ENCODE results near the gene NCKAP5.

NCKAP5 gene

GRCh38 chr2:132773331-132773730, 794.9 kb downstream of the NCKAP5 start:
- DNase-seq, result no peak

DNA sequence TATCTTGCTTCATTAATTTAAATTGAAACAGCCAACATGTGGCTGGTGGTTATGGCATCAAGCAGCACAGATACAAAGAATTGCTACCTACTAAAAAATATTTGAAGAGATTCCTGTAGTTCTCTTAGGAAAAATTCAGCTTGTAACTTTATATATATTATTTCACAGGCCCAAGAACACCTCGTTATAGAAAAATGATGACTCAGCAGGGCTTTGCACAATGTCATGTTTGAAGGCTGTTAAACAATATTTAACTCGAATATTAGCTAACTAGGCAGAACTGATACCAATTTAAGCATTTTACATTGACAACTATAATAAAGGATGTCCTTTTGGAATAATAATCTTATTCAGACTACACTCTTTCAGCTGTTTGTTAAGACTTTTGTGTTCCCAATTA, 795.9 kb downstream of the NCKAP5 start:
- DNase-seq, result no peak

- no peak for DNase-seq
These were observed 801.7 kb downstream of the NCKAP5 start for GRCh38 chr2:132766573-132766972.

GRCh38 chr2:132761437-132761836, 806.8 kb downstream of the NCKAP5 start:
- DNase-seq, result no peak

- no peak for DNase-seq
These were observed 807.3 kb downstream of the NCKAP5 start for GRCh38 chr2:132760971-132761370.

DNA sequence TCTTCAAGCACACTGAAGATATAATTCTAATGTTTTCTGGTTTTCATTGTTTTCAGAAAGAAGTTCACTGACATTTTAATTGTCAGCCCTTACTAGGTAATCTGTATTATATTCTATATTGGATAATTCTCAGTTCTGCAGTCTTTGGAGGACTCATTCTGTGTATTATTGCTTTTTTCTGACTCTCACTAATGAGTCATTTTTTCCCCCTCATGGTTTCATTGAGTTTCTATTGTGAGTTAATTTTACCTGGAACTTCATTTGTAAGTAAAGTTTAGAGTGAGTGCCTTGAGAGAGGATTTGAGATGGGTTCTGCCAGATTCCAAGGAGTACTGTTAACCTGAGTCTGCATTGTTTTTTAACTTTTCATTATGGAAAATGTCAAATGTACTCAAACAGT, 807.9 kb downstream of the NCKAP5 start:
- DNase-seq, result no peak

DNA sequence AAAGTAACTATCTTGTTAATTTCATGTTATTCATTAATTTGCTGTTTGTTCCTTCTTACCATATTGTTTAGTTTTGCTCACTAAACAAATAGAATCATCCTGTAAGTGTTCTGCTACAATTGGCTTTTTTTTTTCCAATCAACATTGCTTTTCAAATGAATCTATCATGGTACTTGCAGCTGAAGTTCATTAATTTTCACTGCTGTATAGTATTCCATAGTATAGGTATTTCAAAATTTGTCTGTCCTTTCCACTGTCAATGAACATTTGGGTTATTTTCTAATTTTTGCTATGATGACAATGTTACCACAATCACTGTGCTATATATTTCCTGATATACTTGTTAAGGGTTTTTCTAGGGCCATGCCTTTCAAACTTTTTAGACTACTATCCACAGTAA, 809.3 kb downstream of the NCKAP5 start:
- no peak for DNase-seq

- no peak for DNase-seq
These were observed 810.6 kb downstream of the NCKAP5 start for GRCh38 chr2:132757676-132758075.

- no peak for DNase-seq
These were observed 811.2 kb downstream of the NCKAP5 start for GRCh38 chr2:132757002-132757589.

- DNase-seq, result no peak
These were observed 813.3 kb downstream of the NCKAP5 start for GRCh38 chr2:132754867-132755472.

GRCh38 chr2:132754392-132754791, 813.9 kb downstream of the NCKAP5 start:
- DNase-seq, result no peak

DNA sequence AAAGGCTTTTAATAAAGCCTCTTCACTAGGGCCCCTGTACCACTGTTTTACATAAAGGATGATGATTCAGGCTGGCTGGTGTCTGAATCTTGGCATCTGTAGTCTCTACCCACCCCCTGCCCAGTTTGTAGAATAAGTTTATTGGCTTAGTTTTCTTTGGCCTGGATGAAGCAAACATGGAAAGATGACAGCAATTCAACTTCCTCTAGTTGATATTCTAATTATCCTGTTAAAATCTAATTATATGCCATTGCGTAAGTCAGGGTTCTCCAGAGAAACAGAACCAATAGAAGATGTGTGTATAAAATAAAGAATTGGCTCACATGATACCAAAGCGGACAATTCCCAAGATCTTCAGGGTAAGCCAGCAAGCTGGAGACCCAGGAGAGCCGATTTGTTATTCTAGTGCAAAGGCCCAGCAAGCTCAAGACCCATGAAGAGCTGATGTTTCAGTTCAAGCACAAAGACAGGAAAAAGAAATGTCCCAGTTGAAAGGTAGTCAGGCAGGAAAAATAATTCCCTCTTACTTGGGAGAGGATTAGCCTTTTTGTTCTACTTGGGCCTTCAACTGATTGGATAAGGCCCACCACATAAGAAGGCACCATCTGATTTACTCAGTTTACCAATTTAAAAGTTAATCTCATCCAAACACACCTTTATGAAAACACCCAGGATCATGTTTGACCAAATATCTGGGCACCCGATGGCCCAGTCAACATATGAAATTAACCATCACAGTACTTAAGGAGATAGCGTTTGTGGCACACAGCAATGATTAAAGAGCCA, 815.6 kb downstream of the NCKAP5 start:
- no peak for DNase-seq

DNA sequence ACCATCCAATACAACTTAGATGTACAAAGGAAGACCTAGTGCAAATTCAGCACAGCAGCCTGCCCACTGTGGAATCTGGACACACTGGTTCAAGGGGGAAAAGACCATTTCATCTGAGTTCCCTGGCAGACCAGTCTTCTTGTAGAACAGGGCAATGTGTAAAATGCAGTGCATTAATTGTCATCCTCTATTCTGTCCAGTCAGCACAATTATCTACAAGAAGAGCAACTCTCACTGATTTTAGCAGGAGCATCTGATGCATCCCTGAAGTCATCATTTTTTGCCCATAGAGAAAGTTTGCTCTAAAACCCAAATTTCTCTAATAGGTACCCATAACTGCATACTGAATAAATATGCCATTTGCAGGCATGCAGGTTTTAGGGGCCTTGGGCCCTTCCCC, 816.4 kb downstream of the NCKAP5 start:
- DNase-seq, result no peak

- no peak for DNase-seq
These were observed 817.7 kb downstream of the NCKAP5 start for GRCh38 chr2:132750606-132751005.

GRCh38 chr2:132747046-132747445, 821.2 kb downstream of the NCKAP5 start:
- DNase-seq, result no peak

- no peak for DNase-seq
These were observed 826.5 kb downstream of the NCKAP5 start for GRCh38 chr2:132741754-132742153.

DNA sequence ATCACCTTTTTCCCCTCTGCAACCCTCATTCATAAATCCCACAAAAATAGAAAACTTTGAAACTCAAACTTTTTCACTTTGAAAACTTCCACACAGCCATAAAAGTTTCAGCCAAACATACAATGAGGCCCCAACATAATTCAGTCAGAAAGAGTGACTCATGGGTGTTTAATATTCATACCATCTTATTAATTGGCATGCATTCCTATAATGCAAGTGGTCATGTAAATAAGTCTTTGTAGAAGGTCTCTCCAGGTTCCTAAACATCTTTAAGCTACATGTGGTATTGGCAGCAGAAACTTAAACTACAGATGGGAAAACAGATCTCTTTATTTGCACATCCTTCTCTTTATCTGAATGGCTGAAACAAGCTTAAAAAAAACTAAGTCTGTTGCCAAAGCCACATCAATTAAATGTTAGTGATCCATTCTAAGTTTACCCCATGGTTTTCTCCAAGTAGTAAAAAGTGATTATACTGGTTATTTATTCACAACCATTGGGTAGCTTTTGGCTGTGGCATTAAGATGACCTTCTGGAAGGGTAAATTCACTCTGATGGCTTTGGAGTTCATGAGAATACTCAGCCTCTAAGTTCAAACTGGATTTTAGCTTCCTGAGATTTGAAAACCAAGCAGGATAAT, 828.1 kb downstream of the NCKAP5 start:
- no peak for DNase-seq

GRCh38 chr2:132738223-132738622, 830.0 kb downstream of the NCKAP5 start:
- no peak for DNase-seq

DNA sequence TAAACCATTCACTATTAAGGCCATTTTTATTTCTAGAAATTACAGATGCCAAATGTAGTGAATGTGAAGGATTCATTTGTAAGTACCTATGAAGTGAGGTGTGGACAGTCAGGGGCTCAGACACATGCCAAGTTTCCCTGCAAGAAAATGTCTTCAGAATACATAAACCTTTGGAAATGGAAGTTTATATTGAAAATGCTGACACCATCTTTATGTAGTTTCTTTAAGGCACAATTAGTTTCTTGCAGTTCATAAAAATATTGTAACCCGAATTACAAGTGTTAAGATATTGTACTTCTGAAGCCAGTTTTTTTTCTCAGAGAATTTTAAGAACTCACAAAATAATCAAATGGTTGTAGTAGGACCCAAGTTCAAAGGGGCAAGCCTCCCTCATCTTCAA, 832.2 kb downstream of the NCKAP5 start:
- DNase-seq, result no peak

GRCh38 chr2:132734961-132735360, 833.3 kb downstream of the NCKAP5 start:
- no peak for DNase-seq

GRCh38 chr2:132733094-132733493, 835.2 kb downstream of the NCKAP5 start:
- no peak for DNase-seq

DNA sequence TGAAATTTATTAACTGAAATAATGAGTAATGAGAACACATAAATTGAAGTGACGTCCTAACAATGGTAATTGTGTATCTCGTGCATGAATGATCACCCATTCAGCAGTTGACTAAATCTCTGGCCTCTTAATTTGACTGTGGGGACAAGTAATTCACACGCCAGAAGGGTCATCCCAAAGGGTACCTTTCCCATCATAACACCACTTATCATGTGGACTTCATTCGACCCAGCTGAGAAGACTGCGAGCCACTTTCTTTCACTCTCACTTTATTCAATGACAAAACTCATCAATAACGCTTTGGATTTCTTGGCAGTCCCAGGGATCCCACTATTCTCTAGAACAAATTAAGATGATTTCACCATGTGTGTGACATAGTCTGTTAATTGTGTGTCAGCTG, 835.6 kb downstream of the NCKAP5 start:
- no peak for DNase-seq

DNA sequence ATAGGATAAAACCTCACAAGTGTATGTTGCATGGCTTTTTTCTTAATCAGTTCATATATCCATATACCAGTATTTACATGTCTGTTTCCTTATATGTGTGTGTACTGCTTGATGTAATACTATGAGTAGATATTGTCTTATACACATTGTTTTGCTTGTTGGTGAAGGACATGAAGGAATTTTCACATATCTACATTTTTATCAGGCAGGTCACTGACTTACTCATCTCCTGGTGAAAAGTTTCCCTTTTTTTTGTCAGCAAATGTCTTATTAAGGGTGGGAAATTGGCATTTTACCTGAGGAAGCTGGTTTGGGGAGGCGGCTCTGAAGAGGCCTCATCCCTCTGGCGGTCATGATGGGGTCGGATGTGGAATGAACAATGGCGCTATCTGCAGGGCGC, 836.8 kb downstream of the NCKAP5 start:
- no peak for DNase-seq

DNA sequence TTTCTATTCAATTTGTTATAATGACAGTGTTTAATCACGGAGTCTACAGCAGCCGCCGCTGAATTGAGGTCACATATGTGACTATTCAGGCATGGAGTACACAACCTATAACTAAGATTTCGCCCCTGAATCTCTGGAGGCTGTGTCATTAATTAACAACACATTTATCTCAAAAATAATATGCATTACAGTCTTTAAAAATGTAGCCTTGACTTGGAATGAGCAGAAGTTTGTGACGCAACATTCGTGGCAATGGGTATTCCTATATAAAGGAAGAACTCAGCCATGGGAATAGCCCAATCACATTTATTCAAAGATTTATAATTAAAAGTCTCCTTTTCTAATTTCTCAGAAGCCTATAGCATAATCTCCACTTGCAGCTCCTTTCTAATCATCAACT, 837.7 kb downstream of the NCKAP5 start:
- no peak for DNase-seq
